Common myeloid progenitor, CD34-positive (primary cell): ENCODE data around the gene TBX21.

Source experiments
- CTCF ChIA-PET: fragments of 350-600 bp; sonication (Branson Sonifier 250); formaldehyde crosslinking; loops from one replicate; lab custom pipeline; 2021; ENCODE audit warnings: antibody characterized with exemption; lab: Charles Lee
- POLR2A ChIA-PET: fragments of 350-600 bp; sonication (Branson Sonifier 250); formaldehyde crosslinking; loops from one replicate; lab custom pipeline; 2021; ENCODE audit warnings: antibody characterized with exemption; lab: Charles Lee
- DNase-seq, 3 donors: peaks; one replicate each; pipeline versions ENCODE4 v3.0.0 to v3.0.0-alpha.2; 2013
- H3K27ac ChIP-seq, 2 experiments: 1 replicate in 1 of 2; 2 replicates in 1 of 2; pipeline ENCODE4 v1.7.0; 2013; ENCODE audit warnings: inconsistent platforms in 2 of 2, low read length in 2 of 2, mild to moderate bottlenecking in 2 of 2, low read depth in 1 of 2, moderate library complexity in 1 of 2; ENCODE audit not compliant: severe bottlenecking in 2 of 2, insufficient read depth in 1 of 2, poor library complexity in 1 of 2
- H3K27me3 ChIP-seq, 5 experiments: replicated peaks in 2 of 5; 1 replicate in 3 of 5; 2 replicates in 2 of 5; pipeline versions ENCODE4 v1.6.1 to v1.7.0; 2013; ENCODE audit warnings: low read length in 4 of 5, mild to moderate bottlenecking in 2 of 5, moderate library complexity in 2 of 5, inconsistent platforms in 1 of 5; ENCODE audit not compliant: insufficient read depth in 5 of 5, control insufficient read depth in 4 of 5
- H3K36me3 ChIP-seq, 4 experiments: 1 replicate in 2 of 4; 2 replicates in 2 of 4; pipeline versions ENCODE4 v1.6.1 to v1.7.0; 2013; ENCODE audit warnings: low read length in 3 of 4, control low read depth in 1 of 4, mild to moderate bottlenecking in 1 of 4; ENCODE audit not compliant: control insufficient read depth in 4 of 4, insufficient read depth in 4 of 4
- H3K4me1 ChIP-seq, 4 experiments: 1 replicate in 3 of 4; 2 replicates in 1 of 4; pipeline versions ENCODE4 v1.6.1 to v1.7.1; 2013; ENCODE audit warnings: low read length in 3 of 4, mild to moderate bottlenecking in 3 of 4, control low read depth in 1 of 4, inconsistent platforms in 1 of 4, moderate library complexity in 1 of 4; ENCODE audit not compliant: control insufficient read depth in 4 of 4, insufficient read depth in 4 of 4; ENCODE audit errors: control extremely low read depth in 1 of 4
- H3K4me3 ChIP-seq, 7 experiments: 1 replicate in 4 of 7; 2 replicates in 3 of 7; pipeline versions ENCODE4 v1.5.1 to v1.7.0; 2013; ENCODE audit warnings: mild to moderate bottlenecking in 7 of 7, low read length in 6 of 7, moderate library complexity in 6 of 7, inconsistent platforms in 2 of 7, low read depth in 2 of 7, control low read depth in 1 of 7; ENCODE audit not compliant: insufficient read depth in 4 of 7, control insufficient read depth in 1 of 7; ENCODE audit errors: extremely low read depth in 1 of 7
- H3K9me3 ChIP-seq, 5 experiments: 1 replicate in 4 of 5; 2 replicates in 1 of 5; pipeline versions ENCODE4 v1.6.1 to v1.7.1; 2013; ENCODE audit warnings: low read length in 4 of 5, mild to moderate bottlenecking in 2 of 5, inconsistent platforms in 1 of 5, low read depth in 1 of 5, moderate library complexity in 1 of 5; ENCODE audit not compliant: control insufficient read depth in 4 of 5, insufficient read depth in 2 of 5; ENCODE audit errors: control extremely low read depth in 1 of 5
- WGBS: methylation state at CpG from one replicate; pipeline ENCODE4 v1.1.5; 2013; ENCODE audit not compliant: insufficient coverage; 5-methylcytosine and 5-hydroxymethylcytosine counted together

TBX21 gene

DNA sequence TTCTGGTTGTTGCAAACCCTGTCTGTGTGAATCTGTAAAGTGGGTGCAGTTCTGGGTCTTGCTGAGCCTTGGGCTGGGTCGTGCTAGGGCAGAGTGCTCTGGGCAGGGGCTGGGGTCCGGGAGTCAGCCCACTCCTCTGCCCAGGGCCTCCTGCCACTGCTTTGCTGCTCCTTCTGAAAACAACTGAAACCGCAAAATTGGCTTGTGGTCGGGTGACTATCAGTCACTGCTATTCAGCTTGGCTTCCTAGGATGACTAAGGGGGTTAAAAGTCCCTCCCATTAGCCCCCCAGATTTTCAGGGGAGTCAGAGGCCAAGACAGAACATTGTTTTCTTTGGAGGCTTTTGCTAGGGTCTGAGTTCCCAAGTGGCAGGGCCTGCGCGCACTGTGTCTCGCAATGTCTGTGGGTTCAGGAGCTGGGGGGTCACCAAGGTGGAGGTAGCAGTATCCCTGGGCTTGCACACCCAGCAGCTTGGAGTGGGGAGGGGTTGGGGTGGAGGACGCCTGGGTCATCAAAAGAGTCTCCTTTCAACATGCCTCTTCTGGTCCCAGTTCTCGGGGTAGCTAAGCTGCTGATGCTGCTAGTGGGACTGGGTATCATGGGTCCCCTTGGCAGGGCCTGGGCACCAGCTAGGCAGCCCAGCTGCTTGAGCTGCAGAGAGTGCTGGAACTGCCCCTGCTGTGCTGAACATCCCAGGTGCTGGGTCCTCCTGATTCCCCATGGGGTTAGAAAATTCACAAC is 13.5 kb upstream of the TBX21 start:
- 11% methylated on average over 6 of the region's 9 CpGs for WGBS
- Histone ChIP-seq H3K27ac (no peak overlapping the region), H3K4me3 (peak overlapping the region in 5 of 7 experiments; percentile 4 to 54 (median 22)), H3K4me1 (peaks cover 10 to 69% (median 60%) of the 10 kb centered on the region in 4 experiments), H3K36me3 (no peaks in the 10 kb centered on the region), H3K9me3 (no peaks in the 10 kb centered on the region), H3K27me3 (peaks cover 0 to 12% (median 0%) of the 10 kb centered on the region in 5 experiments)
- peak; percentile 80 to 96 (median 95) for DNase-seq
- POLR2A ChIA-PET = interaction anchor here (0.6 to 1.0 kb wide), 2 partner anchors 12 to 16 kb away, joined by 3 to 4 read pairs; no protein-coding TSS in a partner anchor
- CTCF ChIA-PET = interaction anchor here (1.0 to 11.4 kb wide), 7 partner anchors 10 to 55 kb away, joined by 3 to 118 read pairs (median 16); partner anchors contain the start of gene TBX21

DNA sequence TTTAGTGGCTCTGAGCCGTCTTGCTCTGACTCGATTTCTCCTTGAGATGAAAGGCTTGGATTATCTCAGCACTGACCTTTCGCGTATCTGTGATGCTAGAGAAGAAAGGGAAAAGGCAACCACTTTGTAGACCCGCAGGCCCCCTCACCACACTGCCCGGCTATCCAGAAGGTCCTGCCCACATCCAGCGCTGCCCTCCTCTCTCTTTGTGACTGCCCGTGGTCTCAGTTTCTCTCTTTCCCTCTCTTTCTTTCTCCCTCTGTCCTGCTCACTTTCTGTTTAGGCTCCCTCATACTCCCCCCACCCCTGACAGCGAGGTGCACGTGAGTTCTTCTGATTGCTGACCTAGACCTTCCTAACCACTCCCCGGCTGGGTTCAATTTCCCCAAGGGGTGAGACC is 12.8 kb upstream of the TBX21 start:
- Histone ChIP-seq H3K27ac (no peak overlapping the region), H3K9me3 (no peaks in the 10 kb centered on the region), H3K27me3 (peaks cover 0 to 12% (median 0%) of the 10 kb centered on the region in 5 experiments), H3K36me3 (no peaks in the 10 kb centered on the region), H3K4me3 (peak overlapping the region in 2 of 7 experiments; percentile 22 to 54), H3K4me1 (peaks cover 10 to 67% (median 60%) of the 10 kb centered on the region in 4 experiments)
- whole genome bisulfite sequencing = 71% methylated on average over 8 of the region's 11 CpGs
- ChIA-PET CTCF (interaction anchor here (2.3 to 11.4 kb wide), 3 partner anchors 11 to 56 kb away, joined by 16 to 118 read pairs (median 26); partner anchors contain the start of gene TBX21), POLR2A (no interaction called here)
- DNase-seq = no peak

DNA sequence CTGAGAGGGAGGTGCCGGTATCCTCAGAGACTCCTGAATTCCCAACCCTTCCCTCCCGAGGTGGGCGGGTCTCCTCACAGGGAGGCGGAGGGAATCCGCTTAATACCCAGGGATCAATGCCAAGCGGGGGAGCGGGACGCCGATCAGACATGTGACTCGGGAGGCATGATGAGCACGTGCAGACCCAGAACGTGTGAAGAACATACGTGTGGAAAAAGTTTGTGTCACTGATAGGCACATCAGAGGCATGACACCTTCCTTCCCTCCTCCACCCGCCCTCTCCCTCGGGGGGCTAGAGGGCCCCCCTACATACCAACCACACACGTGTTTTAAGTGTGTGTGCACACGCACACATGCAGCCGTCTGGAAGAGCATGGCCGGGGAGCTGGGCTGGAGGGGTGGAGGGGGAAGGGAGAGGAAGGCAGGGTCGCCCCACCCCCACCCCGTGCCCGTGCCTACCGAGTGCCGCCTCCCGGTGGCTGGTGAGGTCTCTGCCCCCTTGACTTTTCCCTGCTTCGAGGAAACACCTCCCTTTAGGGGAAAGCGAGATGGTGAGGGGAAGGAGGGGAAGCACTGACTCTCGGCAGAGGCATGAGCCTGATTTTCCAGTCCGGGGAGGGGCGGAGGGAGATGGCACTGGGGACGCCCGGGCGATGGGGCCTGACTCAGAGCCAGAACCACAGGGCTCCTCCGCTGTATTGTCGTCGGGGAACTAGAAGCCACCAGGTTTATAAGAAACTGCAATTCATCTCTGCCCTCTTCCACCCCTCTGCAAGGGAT is 12.1 kb upstream of the TBX21 start:
- 25% methylated on average over 26 of the region's 36 CpGs for WGBS
- peaks cover 0 to 12% (median 0%) of the 10 kb centered on the region in 5 experiments for H3K27me3 ChIP-seq
- H3K9me3 ChIP-seq = no peaks in the 10 kb centered on the region
- H3K4me1 ChIP-seq = peaks cover 10 to 64% (median 56%) of the 10 kb centered on the region in 4 experiments
- POLR2A ChIA-PET = no interaction called here
- no peak overlapping the region for H3K27ac ChIP-seq
- CTCF ChIA-PET = no interaction called here
- peak overlapping the region in 3 of 7 experiments; percentile 21 to 37 (median 32) for H3K4me3 ChIP-seq
- no peaks in the 10 kb centered on the region for H3K36me3 ChIP-seq
- DNase-seq = peak; percentile 72 to 91 (median 89)

DNA sequence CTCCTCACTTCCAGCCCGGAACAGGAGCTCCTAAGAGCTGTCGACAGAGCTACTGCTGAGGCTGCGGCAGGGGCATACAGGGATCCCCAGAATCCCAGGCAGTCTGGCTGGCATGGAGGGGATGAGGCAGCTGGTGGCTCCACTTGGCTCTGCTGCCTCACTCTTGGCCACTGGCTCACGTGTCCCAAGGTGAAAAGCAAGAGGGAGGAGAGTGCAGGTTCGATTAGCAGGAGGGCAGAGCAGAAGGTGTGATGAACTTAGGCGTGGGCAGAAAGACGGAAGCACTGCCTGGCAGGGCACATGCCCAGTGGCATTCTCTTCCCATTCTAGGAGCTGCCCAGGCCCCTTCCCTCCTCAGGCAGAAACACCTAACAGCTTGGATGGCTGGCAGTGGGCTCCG is 11.3 kb upstream of the TBX21 start:
- POLR2A ChIA-PET = no interaction called here
- 64% methylated on average over 5 of the region's 8 CpGs for WGBS
- no peak overlapping the region for H3K27ac ChIP-seq
- peaks cover 10 to 56% (median 50%) of the 10 kb centered on the region in 4 experiments for H3K4me1 ChIP-seq
- H3K9me3 ChIP-seq = no peaks in the 10 kb centered on the region
- peak overlapping the region in 2 of 7 experiments; percentile 21 to 29 for H3K4me3 ChIP-seq
- DNase-seq = no peak
- peaks cover 0 to 12% (median 0%) of the 10 kb centered on the region in 5 experiments for H3K27me3 ChIP-seq
- H3K36me3 ChIP-seq = no peaks in the 10 kb centered on the region
- CTCF ChIA-PET = no interaction called here

DNA sequence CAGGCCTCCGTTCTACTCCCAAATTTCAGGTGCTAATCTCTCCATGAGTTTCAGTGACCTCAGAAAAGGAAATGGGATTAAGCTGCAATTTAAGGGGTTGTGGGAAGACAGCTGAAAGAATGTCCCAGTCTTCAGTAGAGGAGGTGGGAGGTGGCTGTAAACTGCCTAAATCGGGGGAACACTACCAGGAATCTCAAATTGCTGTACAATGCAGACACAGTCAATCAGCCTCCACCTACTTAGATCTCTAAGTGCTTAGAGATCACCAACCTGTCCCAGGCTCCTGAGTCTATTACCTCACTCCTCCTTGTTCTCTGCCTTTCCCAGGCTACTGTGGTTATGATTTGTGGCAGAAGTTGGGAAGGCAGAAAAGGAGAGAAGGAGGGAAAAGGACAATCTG is 8.3 kb upstream of the TBX21 start:
- Histone ChIP-seq H3K9me3 (no peaks in the 10 kb centered on the region), H3K27me3 (peaks cover 0 to 12% (median 0%) of the 10 kb centered on the region in 5 experiments), H3K36me3 (no peaks in the 10 kb centered on the region), H3K4me1 (peaks cover 0 to 29% (median 25%) of the 10 kb centered on the region in 4 experiments), H3K27ac (no peak overlapping the region), H3K4me3 (no peak overlapping the region)
- POLR2A ChIA-PET = no interaction called here
- CTCF ChIA-PET = interaction anchor here (0.9 to 2.0 kb wide), 4 partner anchors 18 to 60 kb away, joined by 4 to 7 read pairs (median 4); no protein-coding TSS in a partner anchor
- DNase-seq = no peak
- 100% methylated on average over 1 of the region's 2 CpGs for whole genome bisulfite sequencing

DNA sequence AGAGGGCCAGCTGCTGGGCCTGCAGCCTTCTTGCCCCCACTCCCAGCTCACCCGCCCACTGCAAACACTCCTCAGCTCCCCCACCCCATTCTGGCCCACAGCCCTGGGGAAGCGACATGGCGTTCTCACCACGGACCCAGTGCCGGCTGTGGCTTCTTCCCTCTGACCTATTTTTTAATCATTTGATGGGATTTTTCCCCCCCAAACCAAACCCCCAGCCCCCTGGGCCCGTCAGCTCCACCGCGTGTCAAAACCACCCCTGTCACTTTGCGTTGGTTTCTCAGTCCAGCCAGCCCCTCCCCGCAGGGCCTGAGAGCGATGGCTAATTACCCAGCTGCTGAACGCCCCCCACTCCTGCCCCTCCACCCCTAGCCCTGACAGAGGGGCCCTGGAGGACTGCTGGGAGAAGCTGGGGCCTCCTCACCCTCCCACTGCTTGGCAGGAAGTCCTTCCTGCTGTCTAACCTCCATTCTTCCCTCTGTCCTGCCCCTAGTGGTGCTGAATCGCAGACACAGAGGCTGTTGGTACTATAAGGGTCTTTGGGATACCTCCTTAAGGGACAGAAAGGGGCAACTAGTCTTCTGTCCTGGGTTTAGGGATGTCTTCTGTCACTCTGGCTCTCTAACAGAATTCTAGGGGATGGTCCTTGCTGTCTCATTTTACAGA is 7.5 kb upstream of the TBX21 start:
- Histone ChIP-seq H3K4me1 (peaks cover 0 to 20% (median 16%) of the 10 kb centered on the region in 4 experiments), H3K9me3 (no peaks in the 10 kb centered on the region), H3K27me3 (peaks cover 0 to 12% (median 0%) of the 10 kb centered on the region in 5 experiments), H3K27ac (no peak overlapping the region), H3K36me3 (no peaks in the 10 kb centered on the region), H3K4me3 (no peak overlapping the region)
- POLR2A ChIA-PET = no interaction called here
- CTCF ChIA-PET = interaction anchor here (0.9 to 2.0 kb wide), 6 partner anchors 11 to 61 kb away, joined by 3 to 7 read pairs (median 4); no protein-coding TSS in a partner anchor
- no peak for DNase-seq
- WGBS = 73% methylated on average over 11 of the region's 13 CpGs
